ENCODE measurements around the gene C19orf53. TPM values are rescaled to one million over a fixed set of nuclear protein-coding genes. Genes with fewer than 3 reads are reported as not detected.

Gene C19orf53
- total and polyA plus RNA-seq, 2 donors (not counting 1 experiment from before 2014, with no cell fraction given): 58.8 to 146 TPM

- H2AFZ ChIP-seq (ENCODE audit: low read length): no peak overlapping the region
- H3K79me2 ChIP-seq (ENCODE audit: control insufficient read depth, insufficient read depth, low read length): no peaks in the 10 kb centered on the region
- no peaks in the 10 kb centered on the region for H3K4me1 ChIP-seq (ENCODE audit: control insufficient read depth, extremely low read depth, insufficient read depth, low read length)
- H3K4me3 ChIP-seq (replicated peaks in 1 of 4; ENCODE audit: control extremely low read depth in 1 of 4, insufficient read depth in 1 of 4, low read depth in 3 of 4, low read length in 4 of 4): no peak overlapping the region
- TF ChIP-seq CTCF (conservative IDR thresholded peaks at IDR 0.05 in 1 of 2, IDR thresholded peaks at IDR 0.05 in 1 of 2; ENCODE audit: low read depth in 1 of 2, low read length in 2 of 2): no peak
- no peak for TF ChIP-seq EZH2 (IDR thresholded peaks at IDR 0.05; ENCODE audit: low read length, missing control alignments)
- peaks cover 16% of the 10 kb centered on the region for H3K36me3 ChIP-seq (ENCODE audit: control insufficient read depth, insufficient read depth, low read length)
- H3K4me2 ChIP-seq (ENCODE audit: extremely low read depth, insufficient read depth, low read length): no peak overlapping the region
- no peaks in the 10 kb centered on the region for H3K27me3 ChIP-seq (ENCODE audit: control insufficient read depth, insufficient read depth, low read length)
- H3K9me3 ChIP-seq (ENCODE audit: control insufficient read depth, insufficient read depth, low read depth, low read length): no peaks in the 10 kb centered on the region
- no peak overlapping the region for H3K9ac ChIP-seq (ENCODE audit: insufficient read depth, low read length)
- no peak overlapping the region for H3K27ac ChIP-seq (ENCODE audit: insufficient read depth, low read length)
- no peaks in the 10 kb centered on the region for H4K20me1 ChIP-seq (ENCODE audit: control insufficient read depth, extremely low read depth, insufficient read depth, low read length)
- DNase-seq (ENCODE audit: low read depth in 2 of 2): no peak
Measured at GRCh38 chr19:13806728-13807127, 32.5 kb downstream of the C19orf53 start.

GRCh38 chr19:13807421-13808021 lies 33.3 kb downstream of the C19orf53 start:
- no peak overlapping the region for H2AFZ ChIP-seq (ENCODE audit: low read length)
- H3K79me2 ChIP-seq (ENCODE audit: control insufficient read depth, insufficient read depth, low read length): no peaks in the 10 kb centered on the region
- no peak overlapping the region for H3K9ac ChIP-seq (ENCODE audit: insufficient read depth, low read length)
- no peaks in the 10 kb centered on the region for H3K4me1 ChIP-seq (ENCODE audit: control insufficient read depth, extremely low read depth, insufficient read depth, low read length)
- peaks cover 16% of the 10 kb centered on the region for H3K36me3 ChIP-seq (ENCODE audit: control insufficient read depth, insufficient read depth, low read length)
- no peak overlapping the region for H3K4me3 ChIP-seq (replicated peaks in 1 of 4; ENCODE audit: control extremely low read depth in 1 of 4, insufficient read depth in 1 of 4, low read depth in 3 of 4, low read length in 4 of 4)
- TF ChIP-seq CTCF (conservative IDR thresholded peaks at IDR 0.05 in 1 of 2, IDR thresholded peaks at IDR 0.05 in 1 of 2; ENCODE audit: low read depth in 1 of 2, low read length in 2 of 2) (no peak), EZH2 (IDR thresholded peaks at IDR 0.05; ENCODE audit: low read length, missing control alignments) (no peak)
- no peaks in the 10 kb centered on the region for H3K27me3 ChIP-seq (ENCODE audit: control insufficient read depth, insufficient read depth, low read length)
- H4K20me1 ChIP-seq (ENCODE audit: control insufficient read depth, extremely low read depth, insufficient read depth, low read length): no peaks in the 10 kb centered on the region
- H3K27ac ChIP-seq (ENCODE audit: insufficient read depth, low read length): no peak overlapping the region
- no peak for DNase-seq (ENCODE audit: low read depth in 2 of 2)
- H3K9me3 ChIP-seq (ENCODE audit: control insufficient read depth, insufficient read depth, low read depth, low read length): no peaks in the 10 kb centered on the region
- H3K4me2 ChIP-seq (ENCODE audit: extremely low read depth, insufficient read depth, low read length): no peak overlapping the region

DNA sequence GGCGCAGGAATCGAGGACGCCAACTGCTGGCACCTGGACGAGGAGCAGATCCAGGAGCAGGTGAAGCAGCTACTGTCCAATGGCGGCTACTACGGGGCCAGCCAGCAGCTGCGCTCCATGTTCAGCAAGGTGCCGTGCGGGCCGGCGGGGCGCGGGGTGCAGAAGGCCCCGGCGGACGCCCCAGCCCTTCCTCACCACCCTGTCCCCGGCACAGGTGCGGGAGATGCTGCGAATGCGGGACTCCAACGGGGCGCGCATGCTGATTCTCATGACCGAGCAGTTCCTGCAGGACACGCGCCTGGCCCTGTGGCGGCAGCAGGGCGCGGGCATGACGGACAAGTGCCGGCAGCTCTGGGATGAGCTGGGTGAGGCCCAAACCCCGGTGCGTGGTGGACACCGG lies 34.6 kb downstream of the C19orf53 start:
- H2AFZ ChIP-seq (ENCODE audit: low read length): no peak overlapping the region
- H3K4me1 ChIP-seq (ENCODE audit: control insufficient read depth, extremely low read depth, insufficient read depth, low read length): no peaks in the 10 kb centered on the region
- no peak overlapping the region for H3K4me3 ChIP-seq (replicated peaks in 1 of 4; ENCODE audit: control extremely low read depth in 1 of 4, insufficient read depth in 1 of 4, low read depth in 3 of 4, low read length in 4 of 4)
- TF ChIP-seq CTCF (conservative IDR thresholded peaks at IDR 0.05 in 1 of 2, IDR thresholded peaks at IDR 0.05 in 1 of 2; ENCODE audit: low read depth in 1 of 2, low read length in 2 of 2): no peak
- no peak for TF ChIP-seq EZH2 (IDR thresholded peaks at IDR 0.05; ENCODE audit: low read length, missing control alignments)
- no peaks in the 10 kb centered on the region for H3K9me3 ChIP-seq (ENCODE audit: control insufficient read depth, insufficient read depth, low read depth, low read length)
- no peaks in the 10 kb centered on the region for H4K20me1 ChIP-seq (ENCODE audit: control insufficient read depth, extremely low read depth, insufficient read depth, low read length)
- peaks cover 19% of the 10 kb centered on the region for H3K36me3 ChIP-seq (ENCODE audit: control insufficient read depth, insufficient read depth, low read length)
- no peak overlapping the region for H3K27ac ChIP-seq (ENCODE audit: insufficient read depth, low read length)
- H3K79me2 ChIP-seq (ENCODE audit: control insufficient read depth, insufficient read depth, low read length): no peaks in the 10 kb centered on the region
- H3K9ac ChIP-seq (ENCODE audit: insufficient read depth, low read length): no peak overlapping the region
- H3K4me2 ChIP-seq (ENCODE audit: extremely low read depth, insufficient read depth, low read length): no peak overlapping the region
- no peak for DNase-seq (ENCODE audit: low read depth in 2 of 2)
- H3K27me3 ChIP-seq (ENCODE audit: control insufficient read depth, insufficient read depth, low read length): no peaks in the 10 kb centered on the region

Data from fibroblast of lung (primary cell).